VCaP (cell line): ENCODE measurements around the gene EPG5.
A peak's percentile ranks its signal among the peaks of the same experiment; 100 is the strongest.

Experiments
- H3K27ac ChIP-seq: fragments of 450-650 bp; 2 replicates; pipeline ENCODE4 v1.5.1; 2017
- CTCF ChIP-seq: fragments of 450-650 bp; conservative IDR thresholded peaks from 2 replicates; pipeline ENCODE4 v1.5.1; 2017; ENCODE audit warnings: mild to moderate bottlenecking, moderate library complexity

Gene EPG5

GRCh38 chr18:45879681-45880655, 87.2 kb downstream of the EPG5 start:
- H3K27ac ChIP-seq: no peak overlapping the region
- peak; percentile 99 for TF ChIP-seq CTCF

GRCh38 chr18:45877403-45877802, 89.7 kb downstream of the EPG5 start:
- H3K27ac ChIP-seq: no peak overlapping the region
- TF ChIP-seq CTCF: no peak

GRCh38 chr18:45876161-45876560, 91.0 kb downstream of the EPG5 start:
- TF ChIP-seq CTCF: no peak
- H3K27ac ChIP-seq: no peak overlapping the region

- TF ChIP-seq CTCF: no peak
- no peak overlapping the region for H3K27ac ChIP-seq
Observed at GRCh38 chr18:45874491-45875184, 92.5 kb downstream of the EPG5 start.

- H3K27ac ChIP-seq: no peak overlapping the region
- no peak for TF ChIP-seq CTCF
Observed at GRCh38 chr18:45871431-45872084, 95.6 kb downstream of the EPG5 start.

GRCh38 chr18:45870419-45870818, 96.7 kb downstream of the EPG5 start:
- no peak overlapping the region for H3K27ac ChIP-seq
- TF ChIP-seq CTCF: no peak

GRCh38 chr18:45865466-45865865, 101.7 kb downstream of the EPG5 start:
- H3K27ac ChIP-seq: no peak overlapping the region
- TF ChIP-seq CTCF: no peak
